HEK293 (cell line): ENCODE results near the gene CDC42EP1.
"Not testable (repeated sequence)": the region's sequence is repeated elsewhere in the genome, so short reads cannot be mapped to it uniquely, and the experiment has no call there.

ENCODE experiments used
- IKZF3 ChIP-seq: fragments of 450-650 bp; IDR thresholded peaks from 2 replicates; pipeline ENCODE4 v1.5.0; 2018; ENCODE audit warnings: missing biosample characterization, mild to moderate bottlenecking, missing genetic modification characterization, moderate library complexity
- MEIS1 ChIP-seq: sonication (generic); formaldehyde crosslinking; IDR thresholded peaks from 2 replicates; pipeline ENCODE4 v1.8.1; 2022; ENCODE audit warnings: missing genetic modification reagents, mild to moderate bottlenecking, borderline replicate concordance
- PBX3 ChIP-seq: sonication (generic); formaldehyde crosslinking; IDR thresholded peaks from 2 replicates; pipeline ENCODE4 v1.8.1; 2022; ENCODE audit warnings: mild to moderate bottlenecking, moderate library complexity, missing genetic modification reagents
- REST ChIP-seq: fragments of 450-650 bp; formaldehyde crosslinking; IDR thresholded peaks from 2 replicates; pipeline ENCODE4 v1.5.1; 2016; ENCODE audit warnings: missing biosample characterization, missing genetic modification characterization
- ZBTB44 ChIP-seq: fragments of 450-650 bp; IDR thresholded peaks from 2 replicates; pipeline ENCODE4 v1.5.1; 2018; ENCODE audit warnings: missing biosample characterization, mild to moderate bottlenecking, missing genetic modification characterization
- ZFP3 ChIP-seq: fragments of 450-650 bp; formaldehyde crosslinking; IDR thresholded peaks from 2 replicates; pipeline ENCODE4 v1.5.1; 2016; ENCODE audit warnings: low read depth, missing biosample characterization, missing genetic modification characterization
- ZNF121 ChIP-seq: fragments of 450-650 bp; formaldehyde crosslinking; IDR thresholded peaks from 2 replicates; pipeline ENCODE4 v1.5.1; 2016; ENCODE audit warnings: missing biosample characterization, missing genetic modification characterization
- ZNF266 ChIP-seq: fragments of 450-650 bp; formaldehyde crosslinking; IDR thresholded peaks from 2 replicates; pipeline ENCODE4 v1.5.1; 2016; ENCODE audit warnings: missing biosample characterization, missing genetic modification characterization, low read depth
- ZNF274 ChIP-seq, 2 experiments: fragments of 200-500 bp in 1 of 2; fragments of 450-650 bp in 1 of 2; sonication (Bioruptor generic) in 1 of 2; formaldehyde crosslinking in 1 of 2; IDR thresholded peaks; 2 replicates each; pipeline versions ENCODE4 v1.5.1 to v1.6.1; 2014 to 2016; ENCODE audit warnings: borderline replicate concordance in 1 of 2, inconsistent platforms in 1 of 2, low read length in 1 of 2, missing biosample characterization in 1 of 2, missing genetic modification characterization in 1 of 2
- TF ChIP-seq, protein P1 (sequence below): fragments of 450-650 bp; formaldehyde crosslinking; IDR thresholded peaks from 2 replicates; pipeline ENCODE4 v1.5.1; 2016; ENCODE audit warnings: missing biosample characterization, missing genetic modification characterization
- TF ChIP-seq, protein P2 (sequence below): fragments of 450-650 bp; formaldehyde crosslinking; IDR thresholded peaks from 2 replicates; pipeline ENCODE4 v1.5.1; 2016; ENCODE audit warnings: missing biosample characterization, missing genetic modification characterization

DNA sequence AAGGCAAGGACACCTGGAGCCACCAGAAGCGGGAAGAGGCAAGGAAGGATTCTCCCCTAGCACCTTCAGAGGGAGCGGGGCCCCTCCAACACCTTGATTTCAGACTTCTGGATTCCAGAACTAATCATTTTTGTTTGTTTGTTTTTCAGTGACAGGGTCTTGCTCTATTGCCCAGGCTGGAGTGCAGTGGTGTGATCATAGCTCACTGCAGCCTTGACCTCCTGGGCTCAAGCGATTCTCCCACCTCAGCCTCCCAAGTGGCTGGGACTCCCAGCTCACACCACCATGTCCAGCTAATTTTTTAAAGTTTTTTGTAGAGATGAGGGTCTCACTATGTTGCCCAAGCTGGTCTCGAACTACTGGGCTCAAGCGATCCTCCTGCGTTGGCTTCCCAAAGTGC, 20.5 kb upstream of the CDC42EP1 start:
- TF ChIP-seq MEIS1 (CRISPR knock-in tag); ZFP3 (tag by site-specific recombination); ZNF266 (tag by site-specific recombination); REST (tag by site-specific recombination); ZNF274 (IDR thresholded peaks at IDR 0.05; ENCODE audit: low read length); ZNF274 (tag by site-specific recombination; IDR thresholded peaks at IDR 0.05; ENCODE audit: borderline replicate concordance); ZBTB44; IKZF3; PBX3: not testable (repeated sequence)
- TF ChIP-seq, protein P1, sequence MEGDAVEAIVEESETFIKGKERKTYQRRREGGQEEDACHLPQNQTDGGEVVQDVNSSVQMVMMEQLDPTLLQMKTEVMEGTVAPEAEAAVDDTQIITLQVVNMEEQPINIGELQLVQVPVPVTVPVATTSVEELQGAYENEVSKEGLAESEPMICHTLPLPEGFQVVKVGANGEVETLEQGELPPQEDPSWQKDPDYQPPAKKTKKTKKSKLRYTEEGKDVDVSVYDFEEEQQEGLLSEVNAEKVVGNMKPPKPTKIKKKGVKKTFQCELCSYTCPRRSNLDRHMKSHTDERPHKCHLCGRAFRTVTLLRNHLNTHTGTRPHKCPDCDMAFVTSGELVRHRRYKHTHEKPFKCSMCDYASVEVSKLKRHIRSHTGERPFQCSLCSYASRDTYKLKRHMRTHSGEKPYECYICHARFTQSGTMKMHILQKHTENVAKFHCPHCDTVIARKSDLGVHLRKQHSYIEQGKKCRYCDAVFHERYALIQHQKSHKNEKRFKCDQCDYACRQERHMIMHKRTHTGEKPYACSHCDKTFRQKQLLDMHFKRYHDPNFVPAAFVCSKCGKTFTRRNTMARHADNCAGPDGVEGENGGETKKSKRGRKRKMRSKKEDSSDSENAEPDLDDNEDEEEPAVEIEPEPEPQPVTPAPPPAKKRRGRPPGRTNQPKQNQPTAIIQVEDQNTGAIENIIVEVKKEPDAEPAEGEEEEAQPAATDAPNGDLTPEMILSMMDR (tag by site-specific recombination), result not testable (repeated sequence)
- TF ChIP-seq ZNF121 (tag by site-specific recombination), result peak; percentile 98
- TF ChIP-seq, protein P2, sequence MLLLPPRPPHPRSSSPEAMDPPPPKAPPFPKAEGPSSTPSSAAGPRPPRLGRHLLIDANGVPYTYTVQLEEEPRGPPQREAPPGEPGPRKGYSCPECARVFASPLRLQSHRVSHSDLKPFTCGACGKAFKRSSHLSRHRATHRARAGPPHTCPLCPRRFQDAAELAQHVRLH (tag by site-specific recombination), result not testable (repeated sequence)
